A673 (cell line): ENCODE measurements around the gene MAN2A2. TPM values are rescaled to one million over a fixed set of nuclear protein-coding genes. Genes with fewer than 3 reads are reported as not detected.

Source experiments
- BruUV-seq: library from RNA; stranded (reverse); fragments of 400-500 nt; replicated peaks from 2 replicates; lab custom pipeline; 2021; lab: Mats Ljungman, UMichigan
- CTCF ChIA-PET: fragments of 300-600 bp; sonication (Branson Sonifier 250); formaldehyde crosslinking; loops from one replicate; lab custom pipeline; 2022; ENCODE audit warnings: antibody characterized with exemption; lab: Charles Lee
- POLR2A ChIA-PET: fragments of 300-600 bp; sonication (Branson Sonifier 250); formaldehyde crosslinking; loops from one replicate; lab custom pipeline; 2022; ENCODE audit warnings: antibody characterized with exemption; ENCODE audit not compliant: low non-redundant PET; lab: Charles Lee
- DNase-seq: peaks from one replicate; pipeline ENCODE4 v3.0.0-alpha.2; 2015; ENCODE audit warnings: low spot score
- H3K27ac ChIP-seq: fragments of 200-600 bp; sonication (generic); 2 replicates; pipeline ENCODE4 v1.5.1; 2016; ENCODE audit warnings: mixed run types, low read depth, mild to moderate bottlenecking, mixed read lengths, antibody characterized with exemption, low read length; ENCODE audit not compliant: poor library complexity, severe bottlenecking
- H3K27me3 ChIP-seq: fragments of 200-600 bp; sonication (generic); replicated peaks from 2 replicates; pipeline ENCODE4 v1.6.1; 2017; ENCODE audit warnings: mixed run types, low read depth, mild to moderate bottlenecking, mixed read lengths, antibody characterized with exemption, low read length; ENCODE audit not compliant: insufficient read depth, poor library complexity
- H3K36me3 ChIP-seq: fragments of 200-600 bp; sonication (generic); 2 replicates; pipeline ENCODE4 v1.6.1; 2016; ENCODE audit warnings: mixed run types, mild to moderate bottlenecking, mixed read lengths, antibody characterized with exemption, low read length; ENCODE audit not compliant: insufficient read depth, poor library complexity, severe bottlenecking
- H3K4me1 ChIP-seq: fragments of 200-600 bp; sonication (generic); 2 replicates; pipeline ENCODE4 v1.6.1; 2017; ENCODE audit warnings: mixed run types, mild to moderate bottlenecking, mixed read lengths, antibody characterized with exemption, low read length; ENCODE audit not compliant: insufficient read depth, poor library complexity, severe bottlenecking
- H3K4me3 ChIP-seq: fragments of 200-600 bp; sonication (generic); 2 replicates; pipeline ENCODE4 v1.5.1; 2016; ENCODE audit warnings: low read depth, mixed run types, mild to moderate bottlenecking, mixed read lengths, low read length; ENCODE audit not compliant: poor library complexity, severe bottlenecking
- H3K9me3 ChIP-seq: fragments of 200-600 bp; sonication (generic); 2 replicates; pipeline ENCODE4 v1.6.1; 2016; ENCODE audit warnings: mixed run types, low read depth, mild to moderate bottlenecking, mixed read lengths, antibody characterized with exemption, low read length; ENCODE audit not compliant: poor library complexity, severe bottlenecking
- EZH2 ChIP-seq: fragments of 200-600 bp; sonication (generic); IDR thresholded peaks from 2 replicates; pipeline ENCODE4 v1.6.1; 2017; ENCODE audit warnings: borderline replicate concordance, low read depth, mild to moderate bottlenecking, mixed read lengths, antibody characterized with exemption, low read length; ENCODE audit not compliant: poor library complexity, severe bottlenecking
- intact Hi-C: fragments of 100-400 bp; cut with micrococcal nuclease; formaldehyde crosslinking; loops from one replicate; pipeline ENCODE4 v1.10.0; 2022; ENCODE audit not compliant: unreplicated experiment
- total RNA-seq: library from RNA; stranded (reverse); gene quantifications from 2 replicates; pipeline ENCODE4 v1.2.3, GENCODE V29; 2021
- TF ChIP-seq, protein P1 (sequence below): fragments of 300-800, 200-600 bp; sonication (generic); conservative IDR thresholded peaks from 2 replicates; pipeline ENCODE4 v1.5.1; 2017; ENCODE audit warnings: low read depth, mild to moderate bottlenecking, antibody characterized with exemption, low read length, moderate library complexity, mixed read lengths

The MAN2A2 gene
- total RNA-seq, 1 experiment from 2014 or later: 75.7 TPM

GRCh38 chr15:90905306-90906180 is 2.4 kb downstream of the MAN2A2 start:
- DNase-seq: no peak
- peaks cover 10% of the 10 kb centered on the region for H3K4me1 ChIP-seq
- H3K27me3 ChIP-seq: no peaks in the 10 kb centered on the region
- H3K36me3 ChIP-seq: peaks cover 48% of the 10 kb centered on the region
- intact Hi-C loops: loop anchor here (10.0 kb wide), 1 partner anchor 369 kb away; no protein-coding TSS in a partner anchor
- H3K4me3 ChIP-seq: no peak overlapping the region
- ChIA-PET POLR2A (no interaction called here), CTCF (no interaction called here)
- no peak for TF ChIP-seq EZH2
- TF ChIP-seq, protein P1, sequence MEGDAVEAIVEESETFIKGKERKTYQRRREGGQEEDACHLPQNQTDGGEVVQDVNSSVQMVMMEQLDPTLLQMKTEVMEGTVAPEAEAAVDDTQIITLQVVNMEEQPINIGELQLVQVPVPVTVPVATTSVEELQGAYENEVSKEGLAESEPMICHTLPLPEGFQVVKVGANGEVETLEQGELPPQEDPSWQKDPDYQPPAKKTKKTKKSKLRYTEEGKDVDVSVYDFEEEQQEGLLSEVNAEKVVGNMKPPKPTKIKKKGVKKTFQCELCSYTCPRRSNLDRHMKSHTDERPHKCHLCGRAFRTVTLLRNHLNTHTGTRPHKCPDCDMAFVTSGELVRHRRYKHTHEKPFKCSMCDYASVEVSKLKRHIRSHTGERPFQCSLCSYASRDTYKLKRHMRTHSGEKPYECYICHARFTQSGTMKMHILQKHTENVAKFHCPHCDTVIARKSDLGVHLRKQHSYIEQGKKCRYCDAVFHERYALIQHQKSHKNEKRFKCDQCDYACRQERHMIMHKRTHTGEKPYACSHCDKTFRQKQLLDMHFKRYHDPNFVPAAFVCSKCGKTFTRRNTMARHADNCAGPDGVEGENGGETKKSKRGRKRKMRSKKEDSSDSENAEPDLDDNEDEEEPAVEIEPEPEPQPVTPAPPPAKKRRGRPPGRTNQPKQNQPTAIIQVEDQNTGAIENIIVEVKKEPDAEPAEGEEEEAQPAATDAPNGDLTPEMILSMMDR: no peak
- no TSS peak for BruUV-seq
- no peak overlapping the region for H3K27ac ChIP-seq
- H3K9me3 ChIP-seq: no peaks in the 10 kb centered on the region

DNA sequence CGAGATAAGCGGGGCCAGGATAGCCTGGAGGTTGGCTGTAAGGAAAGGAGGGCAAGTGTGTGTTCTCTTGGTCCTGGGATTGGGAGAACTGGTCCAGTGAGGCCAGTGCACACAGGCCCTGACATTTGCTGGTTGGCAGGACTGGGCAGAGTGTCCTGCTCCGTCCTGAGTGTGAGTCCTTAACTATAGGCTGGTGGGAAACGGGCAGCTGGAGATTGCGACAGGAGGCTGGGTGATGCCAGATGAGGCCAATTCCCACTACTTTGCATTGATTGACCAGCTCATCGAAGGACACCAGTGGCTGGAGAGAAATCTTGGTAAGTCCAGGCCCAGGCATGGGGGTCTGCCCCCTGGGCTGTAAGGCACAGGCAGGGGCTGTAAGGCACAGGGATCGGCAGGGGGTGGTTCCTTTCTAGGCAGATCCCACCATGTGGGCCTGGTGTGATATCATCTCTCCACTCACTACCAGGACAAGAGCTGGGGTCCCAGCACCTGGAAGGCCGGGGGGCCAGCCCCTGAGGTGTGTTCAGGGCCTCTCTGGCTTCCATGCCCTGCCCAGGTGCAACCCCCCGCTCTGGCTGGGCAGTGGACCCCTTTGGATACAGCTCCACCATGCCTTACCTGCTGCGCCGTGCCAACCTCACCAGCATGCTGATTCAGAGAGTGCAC is 3.2 kb downstream of the MAN2A2 start:
- no peak overlapping the region for H3K4me3 ChIP-seq
- no peak for DNase-seq
- intact Hi-C loops: loop anchor here (10.0 kb wide), 1 partner anchor 368 kb away; no protein-coding TSS in a partner anchor
- CTCF ChIA-PET: no interaction called here
- H3K27me3 ChIP-seq: no peaks in the 10 kb centered on the region
- H3K9me3 ChIP-seq: no peaks in the 10 kb centered on the region
- POLR2A ChIA-PET: no interaction called here
- TF ChIP-seq EZH2: no peak
- TF ChIP-seq, protein P1: no peak
- no peak overlapping the region for H3K27ac ChIP-seq
- no TSS peak for BruUV-seq
- peaks cover 10% of the 10 kb centered on the region for H3K4me1 ChIP-seq
- peaks cover 56% of the 10 kb centered on the region for H3K36me3 ChIP-seq

DNA sequence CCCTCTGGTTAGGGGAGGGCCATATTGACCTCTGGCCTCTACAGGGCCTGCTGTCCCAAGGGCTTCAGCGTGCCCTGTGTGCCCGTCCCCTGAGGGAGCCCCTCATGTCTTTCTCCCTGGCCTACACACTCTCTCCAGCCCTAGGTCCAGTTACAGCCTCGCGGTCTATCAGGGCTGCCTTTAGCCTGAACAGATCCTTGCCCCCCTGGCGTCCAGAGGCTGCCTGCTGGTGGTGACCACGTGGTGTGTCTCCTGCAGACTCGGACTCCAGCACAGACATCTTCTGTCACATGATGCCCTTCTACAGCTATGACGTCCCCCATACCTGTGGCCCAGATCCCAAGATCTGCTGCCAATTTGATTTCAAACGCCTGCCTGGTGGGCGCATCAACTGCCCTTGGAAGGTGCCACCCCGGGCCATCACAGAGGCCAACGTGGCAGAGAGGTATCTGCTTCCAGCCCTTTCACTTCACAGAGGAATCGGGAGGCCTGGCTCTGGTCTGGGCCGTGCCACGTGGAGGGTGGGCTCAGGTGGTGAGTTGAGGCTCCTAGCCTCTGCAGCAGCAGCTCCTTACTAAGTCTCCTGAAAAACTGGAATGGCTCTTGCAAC is 4.1 kb downstream of the MAN2A2 start:
- H3K27ac ChIP-seq: no peak overlapping the region
- no peak overlapping the region for H3K4me3 ChIP-seq
- peaks cover 5% of the 10 kb centered on the region for H3K4me1 ChIP-seq
- CTCF ChIA-PET: no interaction called here
- H3K9me3 ChIP-seq: no peaks in the 10 kb centered on the region
- BruUV-seq: no TSS peak
- H3K27me3 ChIP-seq: no peaks in the 10 kb centered on the region
- TF ChIP-seq, protein P1: no peak
- TF ChIP-seq EZH2: no peak
- no peak for DNase-seq
- intact Hi-C loops: loop anchor here (10.0 kb wide), 1 partner anchor 368 kb away; no protein-coding TSS in a partner anchor
- H3K36me3 ChIP-seq: peaks cover 64% of the 10 kb centered on the region
- POLR2A ChIA-PET: no interaction called here
